ENCODE measurements around the gene CD300A.

DNA sequence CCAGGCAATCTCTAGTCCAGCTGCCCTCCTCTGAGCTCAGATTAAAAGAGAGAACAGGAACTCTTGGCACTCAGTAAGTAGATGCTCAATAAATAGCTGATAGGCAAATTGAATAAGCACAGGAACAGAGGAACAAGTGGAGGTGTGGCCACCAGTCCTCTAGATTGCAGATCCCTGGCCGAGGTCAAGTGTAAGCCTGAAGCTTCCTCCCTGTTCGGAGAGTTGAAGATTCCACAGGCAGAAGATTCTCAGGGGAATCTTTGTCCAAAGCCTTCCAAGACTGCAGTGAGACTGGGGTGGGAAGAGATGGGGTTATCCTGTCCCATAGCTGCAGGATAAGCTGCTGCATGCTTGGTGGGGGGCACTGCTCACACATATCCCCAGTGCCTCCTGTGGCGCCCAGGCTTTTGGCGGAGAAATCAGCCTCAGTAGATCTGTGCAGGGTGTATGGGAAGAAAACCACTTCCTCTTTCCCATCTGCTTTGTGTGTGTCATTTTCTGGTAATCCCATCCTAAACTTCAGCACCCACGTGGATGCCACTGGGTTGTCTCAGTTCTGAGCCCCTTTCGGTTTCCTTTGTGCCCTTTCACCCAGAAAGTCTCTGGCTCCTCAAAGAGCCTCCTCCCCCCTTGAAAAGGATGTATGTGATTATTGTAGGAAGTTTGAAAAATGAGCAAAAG lies 12.1 kb downstream of the CD300A start:
- TF ChIP-seq YY1 (IDR thresholded peaks at IDR 0.05; ENCODE audit: insufficient read depth, insufficient read length) (no peak), SUZ12 (IDR thresholded peaks at IDR 0.05; ENCODE audit: extremely low read depth, insufficient read depth, insufficient read length) (no peak)
